Calu3 (cell line): ENCODE data around the gene CMIP. TPM values are rescaled to one million over a fixed set of nuclear protein-coding genes. Genes with fewer than 3 reads are reported as not detected.
A peak's percentile ranks its signal among the peaks of the same experiment; 100 is the strongest.

Experiments
- BruUV-seq: library from RNA; stranded (reverse); fragments of 400-500 nt; replicated peaks from 2 replicates; lab custom pipeline; 2021; lab: Mats Ljungman, UMichigan
- CTCF ChIA-PET: fragments of 300-600 bp; sonication (Branson Sonifier 250); formaldehyde crosslinking; loops from one replicate; lab custom pipeline; 2022; ENCODE audit warnings: antibody characterized with exemption; lab: Charles Lee
- DNase-seq: peaks from one replicate; pipeline ENCODE4 v3.0.0; 2022
- H3K27ac Mint-ChIP-seq: one replicate; pipeline ENCODE4 v1.8.0; 2022; ENCODE audit warnings: mixed read lengths; ENCODE audit not compliant: unreplicated experiment
- H3K27me3 Mint-ChIP-seq: one replicate; pipeline ENCODE4 v1.8.0; 2022; ENCODE audit warnings: mixed read lengths; ENCODE audit not compliant: unreplicated experiment
- H3K36me3 Mint-ChIP-seq: one replicate; pipeline ENCODE4 v1.8.0; 2022; ENCODE audit warnings: mild to moderate bottlenecking, moderate library complexity, mixed read lengths; ENCODE audit not compliant: insufficient read depth, unreplicated experiment
- H3K4me1 Mint-ChIP-seq: one replicate; pipeline ENCODE4 v1.8.0; 2022; ENCODE audit warnings: mild to moderate bottlenecking, low read depth, mixed read lengths; ENCODE audit not compliant: unreplicated experiment
- H3K4me3 Mint-ChIP-seq: one replicate; pipeline ENCODE4 v1.8.0; 2022; ENCODE audit warnings: mild to moderate bottlenecking, low read depth, moderate library complexity, mixed read lengths; ENCODE audit not compliant: unreplicated experiment
- H3K9me3 Mint-ChIP-seq: one replicate; pipeline ENCODE4 v1.8.0; 2022; ENCODE audit warnings: low read depth, mixed read lengths; ENCODE audit not compliant: unreplicated experiment
- CTCF ChIP-seq: fragments of 200-600 bp; IDR thresholded peaks from one replicate; pipeline ENCODE4 v1.8.0; 2022; ENCODE audit warnings: antibody characterized with exemption; ENCODE audit not compliant: unreplicated experiment
- intact Hi-C: fragments of 100-400 bp; cut with micrococcal nuclease; formaldehyde crosslinking; loops from one replicate; pipeline ENCODE4 v1.10.0; 2022; ENCODE audit not compliant: unreplicated experiment
- total RNA-seq: library from RNA; stranded (reverse); gene quantifications from 2 replicates; pipeline ENCODE4 v1.2.3, GENCODE V29; 2022

CMIP gene
- total RNA-seq, 1 experiment from 2014 or later = 82.7 TPM

DNA sequence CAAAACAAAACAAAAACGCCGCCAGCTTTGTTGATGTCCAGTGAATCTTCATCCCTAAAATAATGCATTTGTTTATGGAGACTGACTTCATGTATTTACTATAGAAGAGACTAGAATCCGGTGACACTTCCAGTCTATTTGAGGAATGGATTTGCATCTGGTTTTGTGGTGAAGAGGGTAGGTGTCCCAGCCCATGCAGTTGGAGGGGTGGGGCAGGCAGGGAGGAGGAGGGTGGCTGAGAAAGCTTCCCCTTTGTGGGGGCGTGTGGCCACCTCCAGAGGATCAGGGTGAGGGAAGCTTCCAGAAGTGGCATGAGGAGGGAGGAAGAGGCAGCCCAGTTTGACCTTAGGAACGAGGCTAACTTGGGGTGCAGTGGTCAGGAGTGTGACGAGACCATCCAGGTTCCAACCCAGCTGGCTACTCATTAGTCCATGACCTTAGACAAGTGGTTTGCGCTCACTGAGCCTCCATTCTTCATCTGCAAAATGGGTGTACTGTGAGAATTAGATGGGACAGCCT is 69.5 kb downstream of the CMIP start:
- CTCF ChIA-PET = interaction anchor here (0.7 to 1.3 kb wide), 4 partner anchors 10 to 113 kb away, joined by 3 to 6 read pairs (median 4); no protein-coding TSS in a partner anchor
- no peak overlapping the region for H3K4me3 Mint-ChIP-seq
- no peaks in the 10 kb centered on the region for H3K9me3 Mint-ChIP-seq

DNA sequence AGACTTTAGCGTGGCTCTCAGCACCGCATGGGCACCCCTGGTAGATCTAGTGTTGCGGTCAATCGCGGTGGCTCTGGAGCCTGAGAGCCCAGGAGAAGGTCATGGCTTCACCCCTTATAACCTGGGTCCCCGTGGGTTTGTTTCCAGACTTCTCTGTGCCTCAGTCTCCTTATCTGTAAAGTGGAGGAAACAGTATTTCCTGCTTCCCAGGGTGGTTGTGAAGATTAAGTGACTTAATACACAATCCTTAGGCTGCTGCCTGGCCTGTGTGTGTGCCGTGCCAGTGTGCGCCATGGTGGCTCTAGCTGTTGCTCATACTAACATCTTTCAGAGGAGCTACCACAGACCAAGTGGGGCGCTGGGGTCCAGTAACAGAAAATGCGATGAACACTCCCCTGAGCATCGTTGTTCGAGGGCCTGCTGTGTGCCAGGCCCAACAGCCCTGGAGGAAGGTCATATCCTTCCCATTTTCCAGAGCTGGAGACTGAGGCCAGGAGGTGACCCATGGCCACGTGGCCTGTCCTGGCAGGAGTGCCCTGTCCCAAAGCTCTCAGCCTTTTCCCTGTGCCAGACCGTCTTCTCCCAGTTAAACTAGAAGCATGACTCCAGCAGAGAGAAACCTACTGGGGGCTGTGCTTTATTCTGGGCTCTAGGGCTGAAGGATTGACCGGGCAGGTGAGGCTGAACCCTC is 70.1 kb downstream of the CMIP start:
- peaks cover 30% of the 10 kb centered on the region for H3K36me3 Mint-ChIP-seq
- H3K4me1 Mint-ChIP-seq = peaks cover 63% of the 10 kb centered on the region
- intact Hi-C loops = no loop called here
- CTCF ChIA-PET = no interaction called here
- BruUV-seq = no TSS peak
- no peak for TF ChIP-seq CTCF
- no peaks in the 10 kb centered on the region for H3K9me3 Mint-ChIP-seq
- no peak overlapping the region for H3K4me3 Mint-ChIP-seq
- H3K27me3 Mint-ChIP-seq = no peaks in the 10 kb centered on the region
- no peak for DNase-seq
- peak overlapping the region; percentile 16 for H3K27ac Mint-ChIP-seq

More for the DNA sequence above, 69.5 kb downstream of the CMIP start:
- intact Hi-C loops = no loop called here
- Mint-ChIP-seq H3K36me3 (peaks cover 30% of the 10 kb centered on the region), H3K27ac (peak overlapping the region; percentile 16), H3K4me1 (peaks cover 60% of the 10 kb centered on the region), H3K27me3 (no peaks in the 10 kb centered on the region)
- no peak for TF ChIP-seq CTCF
- no peak for DNase-seq
- BruUV-seq = no TSS peak

DNA sequence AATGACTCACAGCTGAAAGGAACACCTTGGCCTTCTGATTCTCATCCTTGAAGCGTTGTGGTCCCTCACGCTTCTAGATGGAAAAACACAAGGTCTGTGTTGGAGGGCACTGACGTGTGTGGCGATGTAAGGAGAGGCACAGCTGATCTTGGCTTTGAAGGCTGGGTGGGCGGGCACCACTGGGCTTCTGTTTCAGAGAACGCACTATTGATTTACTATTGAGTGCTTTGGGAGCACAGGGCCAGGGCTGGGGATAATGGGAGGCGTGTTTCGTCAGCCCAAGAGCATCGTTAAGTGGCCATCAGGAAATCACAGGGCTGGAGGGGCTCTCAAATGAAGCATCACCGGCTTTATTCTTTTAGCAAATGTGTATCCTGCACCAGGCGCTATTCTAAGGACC is 70.7 kb downstream of the CMIP start:
- Mint-ChIP-seq H3K4me3 (no peak overlapping the region), H3K4me1 (peaks cover 68% of the 10 kb centered on the region), H3K9me3 (no peaks in the 10 kb centered on the region), H3K27ac (peak overlapping the region; percentile 28), H3K36me3 (peaks cover 30% of the 10 kb centered on the region), H3K27me3 (no peaks in the 10 kb centered on the region)
- no peak for DNase-seq
- intact Hi-C loops = no loop called here
- CTCF ChIA-PET = interaction anchor here (0.5 kb wide), 1 partner anchor 198 kb away, joined by 3 read pairs; no protein-coding TSS in a partner anchor
- BruUV-seq = no TSS peak
- no peak for TF ChIP-seq CTCF

DNA sequence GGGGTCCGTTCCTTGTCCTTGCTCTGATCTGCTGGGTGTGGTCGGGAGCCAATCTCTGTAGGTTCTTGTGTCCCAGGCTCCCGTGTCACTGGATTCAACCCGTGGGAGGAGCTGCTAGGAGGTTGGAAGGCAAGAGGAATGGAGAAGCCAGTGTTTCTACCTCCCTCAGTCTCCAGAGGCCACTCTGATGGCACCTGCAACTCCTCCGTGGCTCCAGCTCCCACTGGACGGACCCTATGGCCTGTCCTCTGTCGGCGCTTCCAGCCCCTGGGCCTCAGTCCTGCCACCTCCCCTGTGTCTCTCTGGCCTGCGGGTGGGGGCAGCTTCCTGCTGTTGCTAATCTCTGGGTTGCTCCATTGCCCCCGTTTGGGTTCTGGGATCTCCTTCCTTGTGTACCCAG is 71.1 kb downstream of the CMIP start:
- H3K4me3 Mint-ChIP-seq = no peak overlapping the region
- H3K27me3 Mint-ChIP-seq = no peaks in the 10 kb centered on the region
- H3K4me1 Mint-ChIP-seq = peaks cover 68% of the 10 kb centered on the region
- peak overlapping the region; percentile 28 for H3K27ac Mint-ChIP-seq
- no peak for DNase-seq
- CTCF ChIA-PET = interaction anchor here (0.5 to 0.6 kb wide), 2 partner anchors 109 to 198 kb away, joined by 3 to 4 read pairs; no protein-coding TSS in a partner anchor
- TF ChIP-seq CTCF = no peak
- no peaks in the 10 kb centered on the region for H3K9me3 Mint-ChIP-seq
- intact Hi-C loops = no loop called here
- no TSS peak for BruUV-seq
- H3K36me3 Mint-ChIP-seq = peaks cover 33% of the 10 kb centered on the region
